Suprapubic skin (tissue), 3 donors: ENCODE results near the gene ACAA2.

Experiments used
- EP300 ChIP-seq: sonication (generic); formaldehyde crosslinking; IDR thresholded peaks from one replicate; pipeline ENCODE4 v1.6.1; 2017; ENCODE audit warnings: antibody characterized with exemption
- POLR2A ChIP-seq, 2 donors: fragments of 450-650 bp; IDR thresholded peaks; one replicate each; pipeline ENCODE4 v1.6.1; 2017; ENCODE audit warnings: antibody characterized with exemption in 2 of 2, mild to moderate bottlenecking in 2 of 2, moderate library complexity in 2 of 2
- TF ChIP-seq, protein P1 (sequence below), 2 donors: fragments of 200-600 bp in 1 of 2; fragments of 450-650 bp in 1 of 2; sonication (generic) in 1 of 2; IDR thresholded peaks; one replicate each; pipeline ENCODE4 v1.5.1; 2016 to 2019; ENCODE audit warnings: antibody characterized with exemption in 2 of 2, mild to moderate bottlenecking in 1 of 2, moderate library complexity in 1 of 2

GRCh38 chr18:49819823-49820671, 6.7 kb upstream of the ACAA2 start:
- TF ChIP-seq, protein P1, sequence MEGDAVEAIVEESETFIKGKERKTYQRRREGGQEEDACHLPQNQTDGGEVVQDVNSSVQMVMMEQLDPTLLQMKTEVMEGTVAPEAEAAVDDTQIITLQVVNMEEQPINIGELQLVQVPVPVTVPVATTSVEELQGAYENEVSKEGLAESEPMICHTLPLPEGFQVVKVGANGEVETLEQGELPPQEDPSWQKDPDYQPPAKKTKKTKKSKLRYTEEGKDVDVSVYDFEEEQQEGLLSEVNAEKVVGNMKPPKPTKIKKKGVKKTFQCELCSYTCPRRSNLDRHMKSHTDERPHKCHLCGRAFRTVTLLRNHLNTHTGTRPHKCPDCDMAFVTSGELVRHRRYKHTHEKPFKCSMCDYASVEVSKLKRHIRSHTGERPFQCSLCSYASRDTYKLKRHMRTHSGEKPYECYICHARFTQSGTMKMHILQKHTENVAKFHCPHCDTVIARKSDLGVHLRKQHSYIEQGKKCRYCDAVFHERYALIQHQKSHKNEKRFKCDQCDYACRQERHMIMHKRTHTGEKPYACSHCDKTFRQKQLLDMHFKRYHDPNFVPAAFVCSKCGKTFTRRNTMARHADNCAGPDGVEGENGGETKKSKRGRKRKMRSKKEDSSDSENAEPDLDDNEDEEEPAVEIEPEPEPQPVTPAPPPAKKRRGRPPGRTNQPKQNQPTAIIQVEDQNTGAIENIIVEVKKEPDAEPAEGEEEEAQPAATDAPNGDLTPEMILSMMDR (IDR thresholded peaks at IDR 0.05), result no peak
- TF ChIP-seq EP300 (no peak), POLR2A (IDR thresholded peaks at IDR 0.05) (no peak)
